Astrocyte (in vitro differentiated cells and primary cell): Measurements from ENCODE around the gene CTNNA3. TPM values are rescaled to one million over a fixed set of nuclear protein-coding genes. Genes with fewer than 3 reads are reported as not detected.

Experiments
- DNase-seq: peaks from one replicate; pipeline ENCODE4 v3.0.0-alpha.2; 2010; ENCODE audit warnings: low read depth
- FAIRE-seq: peaks from 2 replicates; lab custom pipeline; 2011; peaks lifted over from hg19 to GRCh38; lab: Jason Lieb, UNC
- H2AFZ ChIP-seq: 2 replicates; pipeline ENCODE4 v1.6.0; 2012; ENCODE audit warnings: low read depth, low read length, inconsistent platforms
- H3K27ac ChIP-seq: 2 replicates; pipeline ENCODE4 v1.5.1; 2011; ENCODE audit warnings: low read depth, low read length, inconsistent platforms
- H3K27me3 ChIP-seq: 2 replicates; pipeline ENCODE4 v1.6.0; 2011; ENCODE audit warnings: low read length, inconsistent platforms; ENCODE audit not compliant: insufficient read depth
- H3K36me3 ChIP-seq: 2 replicates; pipeline ENCODE4 v1.5.1; 2011; ENCODE audit warnings: low read length, inconsistent platforms; ENCODE audit not compliant: insufficient read depth
- H3K4me1 ChIP-seq: 2 replicates; pipeline ENCODE4 v1.5.1; 2011; ENCODE audit warnings: low read length, inconsistent platforms; ENCODE audit not compliant: insufficient read depth
- H3K4me2 ChIP-seq: 2 replicates; pipeline ENCODE4 v1.6.0; 2012; ENCODE audit warnings: low read length, inconsistent platforms
- H3K4me3 ChIP-seq: 2 replicates; pipeline ENCODE4 v1.5.1; 2011; ENCODE audit warnings: low read depth, mild to moderate bottlenecking, low read length, inconsistent platforms; ENCODE audit not compliant: insufficient read depth
- H3K79me2 ChIP-seq: 2 replicates; pipeline ENCODE4 v1.6.0; 2012; ENCODE audit warnings: mild to moderate bottlenecking, low read length, inconsistent platforms; ENCODE audit not compliant: insufficient read depth
- H3K9ac ChIP-seq: 2 replicates; pipeline ENCODE4 v1.6.0; 2012; ENCODE audit warnings: mild to moderate bottlenecking, low read length, inconsistent platforms
- H3K9me3 ChIP-seq: 2 replicates; pipeline ENCODE4 v1.5.1; 2012; ENCODE audit warnings: low read depth, mild to moderate bottlenecking, low read length, inconsistent platforms; ENCODE audit not compliant: insufficient read depth
- H4K20me1 ChIP-seq: 2 replicates; pipeline ENCODE4 v1.6.0; 2012; ENCODE audit warnings: low read length, inconsistent platforms; ENCODE audit not compliant: insufficient read depth
- H3K27ac Mint-ChIP-seq: one replicate; pipeline ENCODE4 v1.8.0; 2021; ENCODE audit warnings: mild to moderate bottlenecking, mixed read lengths; ENCODE audit not compliant: unreplicated experiment
- H3K27me3 Mint-ChIP-seq: one replicate; pipeline ENCODE4 v1.8.0; 2021; ENCODE audit warnings: low read depth, mixed read lengths; ENCODE audit not compliant: unreplicated experiment
- H3K36me3 Mint-ChIP-seq: one replicate; pipeline ENCODE4 v1.8.0; 2021; ENCODE audit warnings: low read depth, mixed read lengths; ENCODE audit not compliant: unreplicated experiment
- H3K4me1 Mint-ChIP-seq: one replicate; pipeline ENCODE4 v1.8.0; 2021; ENCODE audit warnings: low read depth, mixed read lengths; ENCODE audit not compliant: unreplicated experiment
- H3K4me3 Mint-ChIP-seq: one replicate; pipeline ENCODE4 v1.8.0; 2021; ENCODE audit warnings: mild to moderate bottlenecking, moderate library complexity, mixed read lengths; ENCODE audit not compliant: unreplicated experiment
- H3K9me3 Mint-ChIP-seq: one replicate; pipeline ENCODE4 v1.8.0; 2021; ENCODE audit warnings: mild to moderate bottlenecking, mixed read lengths; ENCODE audit not compliant: unreplicated experiment
- CTCF ChIP-seq: IDR thresholded peaks from 2 replicates; pipeline ENCODE4 v1.5.1; 2011; ENCODE audit warnings: low read depth, mild to moderate bottlenecking, inconsistent platforms, low read length, moderate library complexity; ENCODE audit not compliant: insufficient read depth
- EZH2 ChIP-seq: IDR thresholded peaks from 2 replicates; pipeline ENCODE4 v1.6.1; 2012; ENCODE audit warnings: mild to moderate bottlenecking, low read length, inconsistent platforms; ENCODE audit not compliant: insufficient read depth
- total RNA-seq: library from RNA; stranded (reverse); gene quantifications from 2 replicates; pipeline ENCODE4 v1.2.1, GENCODE V29; 2021

Gene CTNNA3
- total RNA-seq, 1 donor from 2014 or later, result 0.73 TPM

GRCh38 chr10:66671064-66671463 lies 1024.9 kb downstream of the CTNNA3 start:
- FAIRE-seq (no peak), DNase-seq (no peak)
- Histone ChIP-seq H3K27ac (no peak overlapping the region), H3K9me3 (no peaks in the 10 kb centered on the region), H3K9ac (no peak overlapping the region), H3K27me3 (no peaks in the 10 kb centered on the region), H4K20me1 (no peaks in the 10 kb centered on the region), H3K79me2 (no peaks in the 10 kb centered on the region), H3K36me3 (no peaks in the 10 kb centered on the region), H3K4me2 (no peak overlapping the region), H2AFZ (no peak overlapping the region), H3K4me3 (no peak overlapping the region), H3K4me1 (no peaks in the 10 kb centered on the region)
- no peak overlapping the region for H3K27ac Mint-ChIP-seq
- no peak overlapping the region for H3K4me3 Mint-ChIP-seq
- no peaks in the 10 kb centered on the region for H3K36me3 Mint-ChIP-seq
- no peaks in the 10 kb centered on the region for H3K9me3 Mint-ChIP-seq
- H3K4me1 Mint-ChIP-seq, result no peaks in the 10 kb centered on the region
- TF ChIP-seq CTCF, result no peak
- no peak for TF ChIP-seq EZH2
- peaks cover 2% of the 10 kb centered on the region for H3K27me3 Mint-ChIP-seq

GRCh38 chr10:66656499-66656898 lies 1039.5 kb downstream of the CTNNA3 start:
- H3K9ac ChIP-seq, result no peak overlapping the region
- no peaks in the 10 kb centered on the region for H4K20me1 ChIP-seq
- no peak overlapping the region for H3K4me3 Mint-ChIP-seq
- FAIRE-seq, result no peak
- no peaks in the 10 kb centered on the region for H3K79me2 ChIP-seq
- peaks cover 2% of the 10 kb centered on the region for H3K4me1 Mint-ChIP-seq
- H3K4me1 ChIP-seq, result no peaks in the 10 kb centered on the region
- no peak overlapping the region for H3K27ac ChIP-seq
- no peak for TF ChIP-seq EZH2
- TF ChIP-seq CTCF, result no peak
- no peaks in the 10 kb centered on the region for H3K27me3 Mint-ChIP-seq
- no peak for DNase-seq
- no peak overlapping the region for H2AFZ ChIP-seq
- H3K4me3 ChIP-seq, result no peak overlapping the region
- H3K4me2 ChIP-seq, result no peak overlapping the region
- H3K36me3 ChIP-seq, result no peaks in the 10 kb centered on the region
- no peak overlapping the region for H3K27ac Mint-ChIP-seq
- H3K36me3 Mint-ChIP-seq, result no peaks in the 10 kb centered on the region
- H3K9me3 ChIP-seq, result no peaks in the 10 kb centered on the region
- peaks cover 1% of the 10 kb centered on the region for H3K9me3 Mint-ChIP-seq
- H3K27me3 ChIP-seq, result no peaks in the 10 kb centered on the region

GRCh38 chr10:66654861-66655260 lies 1041.1 kb downstream of the CTNNA3 start:
- H3K4me2 ChIP-seq, result no peak overlapping the region
- H3K4me1 ChIP-seq, result no peaks in the 10 kb centered on the region
- peaks cover 2% of the 10 kb centered on the region for H3K4me1 Mint-ChIP-seq
- TF ChIP-seq EZH2 (no peak), CTCF (no peak)
- H3K36me3 Mint-ChIP-seq, result no peaks in the 10 kb centered on the region
- H3K36me3 ChIP-seq, result no peaks in the 10 kb centered on the region
- no peak for DNase-seq
- no peak overlapping the region for H3K27ac Mint-ChIP-seq
- no peak overlapping the region for H3K4me3 ChIP-seq
- H4K20me1 ChIP-seq, result no peaks in the 10 kb centered on the region
- FAIRE-seq, result no peak
- H3K27me3 ChIP-seq, result no peaks in the 10 kb centered on the region
- peaks cover 1% of the 10 kb centered on the region for H3K9me3 Mint-ChIP-seq
- no peaks in the 10 kb centered on the region for H3K9me3 ChIP-seq
- H3K27me3 Mint-ChIP-seq, result no peaks in the 10 kb centered on the region
- H3K79me2 ChIP-seq, result no peaks in the 10 kb centered on the region
- H2AFZ ChIP-seq, result no peak overlapping the region
- H3K4me3 Mint-ChIP-seq, result no peak overlapping the region
- no peak overlapping the region for H3K9ac ChIP-seq
- H3K27ac ChIP-seq, result no peak overlapping the region
